ENCODE measurements around the gene CMPK1. TPM values are rescaled to one million over a fixed set of nuclear protein-coding genes. Genes with fewer than 3 reads are reported as not detected.

CMPK1 gene
- total and polyA plus RNA-seq, 2 of the 4 experiments (the other 2 are of a cell fraction), result 23.1 to 31.9 TPM

GRCh38 chr1:47395433-47395832 is 61.8 kb downstream of the CMPK1 start:
- H3K4me1 ChIP-seq (ENCODE audit: control insufficient read depth, insufficient read depth, low read length), result no peaks in the 10 kb centered on the region
- CTCF ChIA-PET, result interaction anchor here (0.6 kb wide), 1 partner anchor 36 kb away, joined by 3 read pairs; no protein-coding TSS in a partner anchor

More at GRCh38 chr1:47395433-47395832, 61.8 kb downstream of the CMPK1 start:
- Histone ChIP-seq H3K27me3 (ENCODE audit: control insufficient read depth, insufficient read depth, low read length) (peaks cover 9% of the 10 kb centered on the region), H3K18ac (ENCODE audit: low read depth, low read length) (no peak overlapping the region), H3K79me1 (ENCODE audit: low read depth in 1 of 2, low read length in 2 of 2) (no peaks in the 10 kb centered on the region), H2BK120ac (ENCODE audit: low read depth, low read length) (no peak overlapping the region), H2AFZ (replicated peaks; ENCODE audit: low read length, poor library complexity) (no peak overlapping the region), H4K20me1 (ENCODE audit: insufficient read depth, low read length) (no peaks in the 10 kb centered on the region), H3K9me3 (ENCODE audit: control insufficient read depth, insufficient read depth, low read length) (no peaks in the 10 kb centered on the region), H2AK9ac (replicated peaks; ENCODE audit: low read depth, low read length, poor library complexity) (no peak overlapping the region), H3K9ac (ENCODE audit: low read depth, low read length) (no peak overlapping the region), H2BK15ac (ENCODE audit: low read depth, low read length) (no peak overlapping the region), H3K23ac (ENCODE audit: low read depth, low read length) (no peak overlapping the region), H3K4ac (ENCODE audit: low read depth, low read length) (no peak overlapping the region), H4K5ac (ENCODE audit: low read depth, low read length) (no peak overlapping the region), H3K14ac (replicated peaks; ENCODE audit: low read depth, low read length) (no peak overlapping the region), H4K91ac (ENCODE audit: insufficient read depth, low read depth, low read length) (no peak overlapping the region), H3K4me2 (ENCODE audit: low read depth, low read length) (no peak overlapping the region), H2BK5ac (ENCODE audit: low read depth, low read length, poor library complexity, severe bottlenecking) (no peak overlapping the region), H3K4me3 (ENCODE audit: insufficient read depth, low read depth, low read length) (no peak overlapping the region), H3K56ac (ENCODE audit: extremely low read depth, insufficient read depth, low read length) (no peak overlapping the region), H2AK5ac (ENCODE audit: low read depth, low read length) (no peak overlapping the region), H3K36me3 (ENCODE audit: control insufficient read depth, insufficient read depth, low read length) (no peaks in the 10 kb centered on the region), H3K9me1 (ENCODE audit: insufficient read depth, low read length) (no peaks in the 10 kb centered on the region), H2BK20ac (ENCODE audit: low read depth, low read length) (no peak overlapping the region), H3K27ac (ENCODE audit: insufficient read depth, low read length) (no peak overlapping the region), H4K8ac (ENCODE audit: low read depth in 2 of 2, low read length in 2 of 2) (no peak overlapping the region)
- no TSS peak for BruUV-seq (replicated peaks)
- ATAC-seq (ENCODE audit: low read depth), result no peak
- no CpG with 5 or more reads among the region's 3 CpGs for WGBS, 2 experiments (ENCODE audit: extremely low coverage in 2 of 2, insufficient read length in 1 of 2)
- dilution Hi-C loops (cut with HindIII; ENCODE audit: low sequenced_read_pairs, unreplicated experiment) (no loop called here), intact Hi-C loops (cut with micrococcal nuclease) (no loop called here), in situ Hi-C loops (cut with MboI; ENCODE audit: low sequenced_read_pairs) (no loop called here)
- TF ChIP-seq USF2 (IDR thresholded peaks at IDR 0.05; ENCODE audit: low read depth, low read length) (no peak), RAD21 (IDR thresholded peaks at IDR 0.05; ENCODE audit: low read length) (no peak), FOS (IDR thresholded peaks at IDR 0.05; ENCODE audit: low read depth, low read length) (no peak), CTCF (conservative IDR thresholded peaks at IDR 0.05; ENCODE audit: low read depth, low read length) (no peak), MAZ (IDR thresholded peaks at IDR 0.05; ENCODE audit: borderline replicate concordance, low read depth, low read length) (no peak), RCOR1 (IDR thresholded peaks at IDR 0.05; ENCODE audit: insufficient replicate concordance, low read length) (no peak), ELK1 (IDR thresholded peaks at IDR 0.05; ENCODE audit: borderline replicate concordance, low read depth, low read length) (no peak), BHLHE40 (IDR thresholded peaks at IDR 0.05; ENCODE audit: low read depth, low read length) (no peak), CEBPB (IDR thresholded peaks at IDR 0.05; ENCODE audit: low read depth, low read length) (no peak), MXI1 (IDR thresholded peaks at IDR 0.05; ENCODE audit: borderline replicate concordance, low read depth, low read length) (no peak), CHD1 (IDR thresholded peaks at IDR 0.05; ENCODE audit: low read depth, low read length) (no peak), NFE2L2 (IDR thresholded peaks at IDR 0.05; ENCODE audit: low read depth, low read length) (no peak), MAFK (IDR thresholded peaks at IDR 0.05; ENCODE audit: low read depth, low read length) (no peak), SMC3 (IDR thresholded peaks at IDR 0.05; ENCODE audit: low read depth, low read length) (no peak), POLR2A (IDR thresholded peaks at IDR 0.05; ENCODE audit: low read depth, low read length) (no peak), RFX5 (IDR thresholded peaks at IDR 0.05; ENCODE audit: low read depth, low read length) (no peak)
- no peak for DNase-seq
- POLR2A ChIA-PET (ENCODE audit: unreplicated experiment), result no interaction called here
